ENCODE data around the gene TCERG1L.
A peak's percentile ranks its signal among the peaks of the same experiment; 100 is the strongest.
"Not testable (repeated sequence)": the region's sequence is repeated elsewhere in the genome, so short reads cannot be mapped to it uniquely, and the experiment has no call there.

Gene TCERG1L

DNA sequence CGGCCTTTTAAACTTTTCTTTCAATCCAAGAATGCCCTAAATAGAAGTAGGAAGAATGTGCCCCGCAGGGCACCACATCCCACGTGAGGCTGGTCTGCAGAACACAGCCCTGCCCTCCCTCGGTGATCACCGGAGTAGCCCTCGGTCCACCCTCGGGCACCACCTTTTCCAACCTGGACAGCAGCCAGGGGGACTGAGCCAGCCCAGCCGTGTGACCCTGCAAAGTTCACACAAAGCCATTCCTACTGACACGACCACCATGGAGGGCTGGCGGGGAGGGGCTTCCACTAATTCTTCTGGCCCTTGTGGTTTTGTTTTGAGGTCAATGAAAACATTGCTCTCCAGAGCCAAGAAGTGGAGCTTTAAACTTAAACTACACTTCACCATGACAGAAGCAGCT lies 132.2 kb downstream of the TCERG1L start:
- Histone ChIP-seq H3K36me3 (peaks cover 0 to 9% (median 0%) of the 10 kb centered on the region in 11 experiments; a peak in 5 of 22 replicates), H3K27me3 (peaks cover 0 to 33% (median 0%) of the 10 kb centered on the region in 11 experiments; a peak in 6 of 22 replicates), H3K9ac (peak overlapping the region in 4 of 11 experiments; percentile 36 to 53 (median 46); a peak in 7 of 22 replicates), H3K4me2 (peak overlapping the region; percentile 77 to 98 (median 89)), H3K9me3 (replicated peaks in 1 of 11) (peaks cover 0 to 9% (median 0%) of the 10 kb centered on the region in 11 experiments; a peak in 5 of 22 replicates), H3K27ac (peak overlapping the region in 2 of 11 experiments; percentile 24 to 51; a peak in 3 of 22 replicates), H3K4me3 (peak overlapping the region in 6 of 10 experiments; percentile 15 to 48 (median 32); a peak in 9 of 20 replicates), H3K4me1 (peaks cover 24 to 77% (median 68%) of the 10 kb centered on the region in 10 experiments), H4K20me1 (peaks cover 0 to 10% (median 0%) of the 10 kb centered on the region in 11 experiments; a peak in 1 of 22 replicates)
- no peak for TF ChIP-seq Cebpa-rat (IDR thresholded peaks at IDR 0.05)

DNA sequence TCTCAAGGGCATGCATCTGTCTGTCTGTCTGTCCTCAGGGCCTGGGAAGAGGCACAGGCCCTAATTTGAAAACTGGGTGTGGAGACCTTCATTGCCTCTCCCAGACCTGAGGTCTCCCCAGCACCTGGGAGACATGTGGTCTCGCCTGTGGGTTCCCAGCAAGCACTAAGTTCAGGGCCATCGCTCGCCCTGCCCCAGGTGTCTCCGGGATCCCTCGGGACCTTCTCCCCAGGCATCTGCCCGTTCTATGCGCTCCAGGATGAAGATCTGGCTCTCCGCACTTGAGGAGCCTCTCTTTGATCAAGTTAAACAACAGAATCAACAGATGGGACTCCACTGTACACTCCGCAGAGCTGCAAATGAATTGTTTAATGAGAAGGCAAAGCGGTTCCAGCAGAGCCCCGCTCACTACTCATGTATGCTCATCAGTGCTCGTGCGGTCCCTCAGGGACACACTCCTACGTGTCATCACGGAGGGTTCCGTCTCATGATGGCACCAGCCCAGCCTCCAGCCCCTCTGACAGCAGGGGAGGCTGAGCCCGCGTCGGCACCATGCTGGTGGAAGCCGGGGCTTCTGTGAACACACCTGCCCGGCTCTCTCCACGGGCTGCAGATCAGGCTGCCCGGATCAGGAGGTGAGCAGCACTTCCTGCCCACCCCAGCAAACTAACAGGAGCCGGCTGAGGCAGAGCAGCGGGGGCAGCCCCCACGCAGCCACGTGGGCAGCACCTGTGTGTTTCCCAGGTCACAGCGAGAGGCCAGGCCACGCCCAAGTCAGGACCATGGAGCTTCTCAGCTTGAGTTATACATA lies 132.8 kb downstream of the TCERG1L start:
- peaks cover 0 to 10% (median 0%) of the 10 kb centered on the region in 11 experiments; a peak in 1 of 22 replicates for H4K20me1 ChIP-seq
- peaks cover 0 to 40% (median 0%) of the 10 kb centered on the region in 11 experiments; a peak in 6 of 22 replicates for H3K27me3 ChIP-seq
- H3K9ac ChIP-seq = peak overlapping the region in 4 of 11 experiments; percentile 36 to 53 (median 46); a peak in 6 of 22 replicates
- peak overlapping the region in 3 of 11 experiments; percentile 27 to 51 (median 33); a peak in 4 of 22 replicates for H3K27ac ChIP-seq
- H3K9me3 ChIP-seq (replicated peaks in 1 of 11) = peaks cover 0 to 7% (median 0%) of the 10 kb centered on the region in 11 experiments; a peak in 4 of 22 replicates
- H3K4me2 ChIP-seq = peak overlapping the region; percentile 77 to 98 (median 89)
- TF ChIP-seq Cebpa-rat (IDR thresholded peaks at IDR 0.05) = no peak
- H3K4me3 ChIP-seq = peak overlapping the region in 8 of 10 experiments; percentile 11 to 48 (median 26); a peak in 10 of 20 replicates
- H3K4me1 ChIP-seq = peaks cover 30 to 83% (median 74%) of the 10 kb centered on the region in 10 experiments
- peaks cover 0 to 3% (median 0%) of the 10 kb centered on the region in 11 experiments; a peak in 2 of 22 replicates for H3K36me3 ChIP-seq

DNA sequence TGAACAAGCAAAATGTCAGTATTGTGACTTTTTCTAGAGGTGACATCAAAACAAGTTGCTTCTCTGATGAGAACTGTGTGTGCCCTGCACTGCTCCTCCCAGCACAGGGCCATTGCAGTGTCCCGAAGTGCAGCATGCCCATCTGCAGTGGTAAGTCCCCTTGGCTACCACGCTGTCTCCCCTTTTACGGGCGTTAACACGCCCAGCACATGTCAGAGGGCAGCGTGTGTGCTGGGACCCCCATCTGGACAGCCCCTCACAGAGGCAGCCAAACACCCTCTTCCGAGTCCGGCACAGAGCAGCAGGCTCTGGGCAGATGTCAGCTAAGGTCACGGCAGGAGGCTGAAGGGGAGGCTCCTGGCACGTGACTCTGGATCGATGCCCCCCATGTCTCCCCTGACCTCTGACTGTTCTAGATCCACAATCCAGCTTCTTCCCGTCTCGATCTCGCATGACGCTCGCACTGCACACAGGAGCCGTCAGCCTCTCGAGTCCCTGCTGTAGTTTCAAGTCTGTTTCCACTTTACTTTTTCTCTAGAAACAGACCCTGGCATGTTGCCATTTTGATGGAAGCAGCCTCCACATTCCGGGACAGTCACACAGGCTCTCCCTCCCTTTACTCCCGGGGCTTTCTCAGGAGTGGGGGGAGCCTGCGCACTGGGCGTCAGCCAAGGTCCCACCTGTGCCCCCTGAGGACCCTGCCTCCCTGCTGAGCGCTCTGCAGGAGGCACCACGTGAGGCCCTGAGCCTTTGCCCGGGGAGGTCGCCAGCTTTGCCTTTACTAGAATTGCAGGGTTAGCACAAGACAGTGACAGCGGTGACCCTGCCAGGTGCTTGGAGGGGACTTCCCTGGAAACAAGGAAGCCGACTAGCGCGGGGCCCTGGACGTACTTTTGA lies 133.8 kb downstream of the TCERG1L start:
- Histone ChIP-seq H3K4me1 (peaks cover 32 to 91% (median 84%) of the 10 kb centered on the region in 10 experiments), H3K9me3 (replicated peaks in 1 of 11) (peaks cover 0 to 7% (median 0%) of the 10 kb centered on the region in 11 experiments; a peak in 4 of 22 replicates), H3K27me3 (peaks cover 0 to 41% (median 0%) of the 10 kb centered on the region in 11 experiments; a peak in 6 of 22 replicates), H3K4me2 (peak overlapping the region; percentile 77 to 98 (median 89); a peak in 19 of 22 replicates), H4K20me1 (peaks cover 0 to 10% (median 0%) of the 10 kb centered on the region in 11 experiments; a peak in 1 of 22 replicates), H3K4me3 (no peak overlapping the region), H3K36me3 (no peaks in the 10 kb centered on the region), H3K9ac (peak overlapping the region in 2 of 11 experiments; percentile 53; a peak in 2 of 22 replicates), H3K27ac (peak overlapping the region in 2 of 11 experiments; percentile 27 to 51; a peak in 1 of 22 replicates)
- no peak for TF ChIP-seq Cebpa-rat (IDR thresholded peaks at IDR 0.05)

DNA sequence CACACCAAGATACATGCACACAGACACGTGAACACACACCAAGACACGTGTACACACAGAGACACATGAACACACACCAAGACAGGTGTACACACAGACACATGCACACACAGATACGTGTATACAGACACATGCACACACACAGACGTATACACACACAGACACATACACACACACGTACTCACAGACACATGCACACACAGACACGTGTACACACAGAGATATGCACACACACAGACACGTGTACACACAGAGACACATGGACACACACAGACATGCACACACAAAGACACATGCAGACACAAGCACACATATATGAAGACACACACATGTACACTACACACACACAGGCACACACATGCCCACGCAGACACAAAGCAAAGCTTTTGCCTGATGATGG lies 134.6 kb downstream of the TCERG1L start:
- Histone ChIP-seq H3K36me3 (no peaks in the 10 kb centered on the region), H4K20me1 (peaks cover 0 to 10% (median 0%) of the 10 kb centered on the region in 11 experiments; a peak in 1 of 22 replicates), H3K27ac (no peak overlapping the region), H3K9me3 (replicated peaks in 1 of 11) (peaks cover 0 to 7% (median 0%) of the 10 kb centered on the region in 11 experiments; a peak in 4 of 22 replicates), H3K4me1 (peaks cover 39 to 91% (median 88%) of the 10 kb centered on the region in 10 experiments), H3K27me3 (peaks cover 0 to 41% (median 0%) of the 10 kb centered on the region in 11 experiments; a peak in 6 of 22 replicates), H3K4me3 (no peak overlapping the region), H3K9ac (no peak overlapping the region), H3K4me2 (peak overlapping the region in 1 of 11 experiments; percentile 96; a peak in 1 of 22 replicates)
- no peak for TF ChIP-seq Cebpa-rat (IDR thresholded peaks at IDR 0.05)

DNA sequence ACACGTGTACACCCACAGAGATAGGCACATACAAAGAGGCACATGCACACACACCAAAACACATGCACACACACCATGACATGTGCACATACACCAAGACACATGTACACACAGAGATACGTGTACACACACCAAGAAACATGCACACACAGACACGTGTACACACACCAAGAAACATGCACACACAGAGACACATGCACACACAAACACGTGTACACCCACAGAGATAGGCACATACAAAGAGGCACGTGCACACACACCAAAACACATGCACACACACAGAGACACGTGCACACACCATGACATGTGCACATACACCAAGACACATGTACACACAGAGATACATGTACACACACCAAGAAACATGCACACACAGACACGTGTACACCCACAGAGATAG lies 135.2 kb downstream of the TCERG1L start:
- H3K4me2 ChIP-seq = peak overlapping the region in 1 of 11 experiments; percentile 87; a peak in 2 of 22 replicates
- not testable (repeated sequence) for H3K9ac ChIP-seq; H4K20me1 ChIP-seq; H3K9me3 ChIP-seq (replicated peaks in 1 of 11); H3K4me3 ChIP-seq; H3K36me3 ChIP-seq; H3K27ac ChIP-seq
- peaks cover 0 to 41% (median 0%) of the 10 kb centered on the region in 11 experiments; a peak in 6 of 22 replicates for H3K27me3 ChIP-seq
- peaks cover 39 to 91% (median 84%) of the 10 kb centered on the region in 10 experiments for H3K4me1 ChIP-seq

DNA sequence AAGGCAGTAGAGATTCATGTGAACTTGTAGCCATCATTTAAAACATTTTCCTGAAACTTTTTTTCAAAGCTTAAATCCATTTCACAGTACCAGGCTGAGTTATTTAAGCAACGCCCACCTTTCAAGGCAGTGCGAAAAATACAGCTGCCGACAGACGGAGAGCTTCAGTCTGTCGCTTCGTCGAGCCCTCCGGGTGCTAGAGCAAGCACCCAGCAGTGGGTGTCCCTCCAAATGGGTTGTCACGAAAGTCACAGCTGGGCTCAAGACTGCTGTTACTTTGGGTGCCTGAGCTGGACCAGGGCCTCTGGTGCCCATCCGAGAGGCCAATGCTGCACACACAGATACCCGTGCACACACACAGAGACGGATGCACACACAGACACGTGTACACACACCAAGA lies 135.6 kb downstream of the TCERG1L start:
- H3K4me3 ChIP-seq = no peak overlapping the region
- H3K9me3 ChIP-seq (replicated peaks in 1 of 11) = peaks cover 0 to 7% (median 0%) of the 10 kb centered on the region in 11 experiments; a peak in 4 of 22 replicates
- H4K20me1 ChIP-seq = peaks cover 0 to under 1% (median 0%) of the 10 kb centered on the region in 11 experiments; a peak in 1 of 22 replicates
- H3K27ac ChIP-seq = no peak overlapping the region
- no peak for TF ChIP-seq Cebpa-rat (IDR thresholded peaks at IDR 0.05)
- no peak overlapping the region for H3K9ac ChIP-seq
- no peaks in the 10 kb centered on the region for H3K36me3 ChIP-seq
- H3K4me2 ChIP-seq = peak overlapping the region in 8 of 11 experiments; percentile 75 to 94 (median 87); a peak in 11 of 22 replicates
- H3K27me3 ChIP-seq = peaks cover 0 to 41% (median 0%) of the 10 kb centered on the region in 11 experiments; a peak in 6 of 22 replicates
- H3K4me1 ChIP-seq = peaks cover 39 to 90% (median 82%) of the 10 kb centered on the region in 10 experiments

DNA sequence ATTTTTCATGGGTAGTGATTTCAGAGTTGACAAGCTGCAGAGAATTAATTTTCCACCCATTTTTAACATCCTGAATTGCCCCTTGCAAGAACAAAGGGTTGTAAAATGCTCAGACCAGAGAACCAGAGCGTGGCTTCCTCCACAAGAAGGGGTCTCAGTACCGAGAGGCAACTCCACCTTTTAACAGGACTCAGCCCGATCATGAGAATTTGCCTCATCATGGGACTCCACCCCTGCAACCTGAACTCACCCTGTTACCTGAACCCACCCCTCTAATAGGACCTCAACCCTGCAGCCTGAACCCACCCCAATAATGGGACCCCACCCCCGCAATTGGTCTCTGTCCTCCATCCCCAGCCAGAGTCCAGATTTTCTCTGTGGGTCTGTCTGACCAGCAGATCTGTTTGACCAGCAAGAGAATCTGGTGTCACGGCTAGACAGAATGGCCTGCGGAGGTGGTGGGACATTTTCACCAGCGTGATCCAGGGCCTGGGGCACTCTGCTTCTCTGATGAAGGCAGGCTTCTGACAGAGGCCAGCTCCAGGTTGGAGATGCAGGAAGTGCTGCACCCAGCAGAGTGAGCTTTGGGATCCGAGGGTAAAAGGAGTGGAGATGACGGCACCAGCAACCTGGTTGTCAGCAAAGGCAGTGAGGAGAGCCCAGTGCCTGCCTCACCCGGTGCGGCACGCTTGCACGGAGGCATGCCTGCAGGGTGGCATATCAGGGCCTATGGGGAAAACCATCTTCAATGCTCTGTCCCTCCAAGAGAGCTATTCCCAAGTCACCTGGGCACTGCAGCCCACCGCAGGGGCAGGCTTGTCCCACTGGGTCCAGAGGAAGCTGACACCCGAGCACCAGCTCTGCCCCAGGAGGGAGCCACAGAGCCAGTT lies 136.6 kb downstream of the TCERG1L start:
- Histone ChIP-seq H3K9ac (peak overlapping the region in 4 of 11 experiments; percentile 21 to 51 (median 47); a peak in 4 of 22 replicates), H3K4me1 (peaks cover 39 to 89% (median 78%) of the 10 kb centered on the region in 10 experiments), H3K4me3 (no peak overlapping the region), H3K9me3 (replicated peaks in 1 of 11) (peaks cover 0 to 7% (median 0%) of the 10 kb centered on the region in 11 experiments; a peak in 4 of 22 replicates), H3K27me3 (peaks cover 0 to 37% (median 0%) of the 10 kb centered on the region in 11 experiments; a peak in 6 of 22 replicates), H3K36me3 (no peaks in the 10 kb centered on the region), H4K20me1 (no peaks in the 10 kb centered on the region; a peak in 1 of 22 replicates), H3K4me2 (peak overlapping the region in 10 of 11 experiments; percentile 30 to 94 (median 86); a peak in 18 of 22 replicates), H3K27ac (peak overlapping the region in 3 of 11 experiments; percentile 2 to 50 (median 32); a peak in 4 of 22 replicates)
- TF ChIP-seq Cebpa-rat (IDR thresholded peaks at IDR 0.05) = no peak

Measured in BLaER1 treated with 17β-estradiol and CSF1 and Interleukin-3, amounts not matched to agents 10 nM and 100 nM (cell line).